NB4 (cell line): ENCODE measurements around the gene BPIFB2.

Experiments
- CTCF ChIP-seq: IDR thresholded peaks from one replicate; pipeline ENCODE4 v1.5.1; 2012; ENCODE audit warnings: low read depth, low read length
- MAX ChIP-seq: IDR thresholded peaks from 2 replicates; pipeline ENCODE4 v1.6.1; 2011; ENCODE audit warnings: low read depth, low read length
- MYC ChIP-seq: IDR thresholded peaks from 2 replicates; pipeline ENCODE4 v1.6.1; 2011; ENCODE audit warnings: low read depth, low read length
- POLR2A ChIP-seq: IDR thresholded peaks from 2 replicates; pipeline ENCODE4 v1.6.1; 2011; ENCODE audit warnings: mild to moderate bottlenecking; ENCODE audit not compliant: insufficient read length; ENCODE audit errors: extremely low read depth

GRCh38 chr20:32959351-32960221 is 47.9 kb upstream of the BPIFB2 start:
- TF ChIP-seq MYC (no peak), MAX (no peak), CTCF (no peak), POLR2A (no peak)
